Measurements from ENCODE around the gene ADGRL3.
"Not testable (repeated sequence)": the region's sequence is repeated elsewhere in the genome, so short reads cannot be mapped to it uniquely, and the experiment has no call there.

The ADGRL3 gene

GRCh38 chr4:61509721-61510241, 309.7 kb downstream of the ADGRL3 start:
- not testable (repeated sequence) for DNase-seq

GRCh38 chr4:61511716-61512488, 311.8 kb downstream of the ADGRL3 start:
- no peak for DNase-seq

- no peak for DNase-seq
Measured at GRCh38 chr4:61514991-61515390, 314.9 kb downstream of the ADGRL3 start.

GRCh38 chr4:61517144-61517543, 317.0 kb downstream of the ADGRL3 start:
- DNase-seq: no peak

- DNase-seq: no peak
Measured at GRCh38 chr4:61520166-61520565, 320.0 kb downstream of the ADGRL3 start.

GRCh38 chr4:61520681-61521160, 320.6 kb downstream of the ADGRL3 start:
- DNase-seq: no peak

- DNase-seq: no peak
Measured at GRCh38 chr4:61521451-61521850, 321.3 kb downstream of the ADGRL3 start.

GRCh38 chr4:61522312-61522711, 322.2 kb downstream of the ADGRL3 start:
- no peak for DNase-seq

- no peak for DNase-seq
Measured at GRCh38 chr4:61527888-61528287, 327.8 kb downstream of the ADGRL3 start.

- no peak for DNase-seq
Measured at GRCh38 chr4:61528595-61528994, 328.5 kb downstream of the ADGRL3 start.

GRCh38 chr4:61531188-61531587, 331.1 kb downstream of the ADGRL3 start:
- no peak for DNase-seq

GRCh38 chr4:61532336-61533000, 332.3 kb downstream of the ADGRL3 start:
- no peak for DNase-seq

GRCh38 chr4:61533140-61533539, 333.0 kb downstream of the ADGRL3 start:
- DNase-seq: no peak

- DNase-seq: no peak
Measured at GRCh38 chr4:61540944-61541343, 340.8 kb downstream of the ADGRL3 start.

GRCh38 chr4:61541459-61541858, 341.3 kb downstream of the ADGRL3 start:
- DNase-seq: no peak

GRCh38 chr4:61543976-61544375, 343.9 kb downstream of the ADGRL3 start:
- no peak for DNase-seq

GRCh38 chr4:61545902-61546480, 345.9 kb downstream of the ADGRL3 start:
- no peak for DNase-seq

GRCh38 chr4:61549336-61549735, 349.2 kb downstream of the ADGRL3 start:
- no peak for DNase-seq

GRCh38 chr4:61553557-61554125, 353.5 kb downstream of the ADGRL3 start:
- DNase-seq: no peak

GRCh38 chr4:61555789-61556188, 355.7 kb downstream of the ADGRL3 start:
- no peak for DNase-seq

- DNase-seq: no peak
Measured at GRCh38 chr4:61556277-61556676, 356.2 kb downstream of the ADGRL3 start.

GRCh38 chr4:61559396-61559795, 359.3 kb downstream of the ADGRL3 start:
- no peak for DNase-seq

GRCh38 chr4:61561028-61561427, 360.9 kb downstream of the ADGRL3 start:
- no peak for DNase-seq
